Thymus (tissue), 11 donors: Measurements from ENCODE around the gene VPS54. TPM values are rescaled to one million over a fixed set of nuclear protein-coding genes. Genes with fewer than 3 reads are reported as not detected.
A peak's percentile ranks its signal among the peaks of the same experiment; 100 is the strongest.

ENCODE experiments used
- DNase-seq, 9 donors: peaks; one replicate each; pipeline ENCODE4 v3.0.0-alpha.2; 2013; ENCODE audit warnings: low spot score in 9 of 9, low read depth in 6 of 9, missing footprints in 1 of 9
- H3K27ac ChIP-seq, 2 donors: one replicate each; pipeline ENCODE4 v1.5.1; 2013; ENCODE audit warnings: control low read depth in 1 of 2, low read depth in 1 of 2, low read length in 1 of 2, mild to moderate bottlenecking in 1 of 2, moderate library complexity in 1 of 2
- H3K27me3 ChIP-seq, 2 donors: one replicate each; pipeline ENCODE4 v1.5.1; 2013; ENCODE audit warnings: low read length in 1 of 2; ENCODE audit not compliant: control insufficient read depth in 2 of 2, insufficient read depth in 1 of 2
- H3K36me3 ChIP-seq, 2 donors: one replicate each; pipeline ENCODE4 v1.5.1; 2013; ENCODE audit warnings: low read length in 1 of 2, mild to moderate bottlenecking in 1 of 2, moderate library complexity in 1 of 2; ENCODE audit not compliant: control insufficient read depth in 2 of 2, insufficient read depth in 2 of 2
- H3K4me1 ChIP-seq, 2 donors: one replicate each; pipeline ENCODE4 v1.5.1; 2013; ENCODE audit warnings: low read length in 2 of 2; ENCODE audit not compliant: control insufficient read depth in 2 of 2, insufficient read depth in 2 of 2
- H3K4me3 ChIP-seq, 2 donors: one replicate each; pipeline ENCODE4 v1.5.1; 2013; ENCODE audit warnings: low read length in 2 of 2, control low read depth in 1 of 2, mild to moderate bottlenecking in 1 of 2
- H3K9me3 ChIP-seq, 2 donors: one replicate each; pipeline ENCODE4 v1.5.1; 2013; ENCODE audit warnings: low read length in 1 of 2, mild to moderate bottlenecking in 1 of 2; ENCODE audit not compliant: control insufficient read depth in 2 of 2, insufficient read depth in 1 of 2
- WGBS: extraction: QIAGEN DNeasy Blood & Tissue Kit; methylation state at CpG from one replicate; pipeline ENCODE4 v1.1.7; 2013; 5-methylcytosine and 5-hydroxymethylcytosine counted together
- polyA plus RNA-seq: library from polyadenylated mRNA; stranded (reverse); fragments of 200-250 nt; gene quantifications from one replicate; pipeline ENCODE4 v1.2.3, GENCODE V29; 2013
- total RNA-seq: library from RNA; stranded (reverse); fragments of 120-200 nt; gene quantifications from one replicate; pipeline ENCODE4 v1.2.4, GENCODE V29; 2013
- donor health status: healthy.

VPS54 gene
- total and polyA plus RNA-seq, 2 donors, result 21.2 to 24.1 TPM

- 98% methylated on average over 2 of the region's 2 CpGs for WGBS
- Histone ChIP-seq H3K36me3 (no peaks in the 10 kb centered on the region), H3K4me3 (no peak overlapping the region), H3K27ac (no peak overlapping the region), H3K9me3 (no peaks in the 10 kb centered on the region), H3K27me3 (no peaks in the 10 kb centered on the region), H3K4me1 (peaks cover 2 to 6% of the 10 kb centered on the region in 2 donors)
- DNase-seq, result no peak
Measured at GRCh38 chr2:64029116-64029665, 10.0 kb upstream of the VPS54 start.

- H3K4me1 ChIP-seq, result peaks cover 7 to 13% of the 10 kb centered on the region in 2 donors
- no peaks in the 10 kb centered on the region for H3K9me3 ChIP-seq
- H3K4me3 ChIP-seq, result no peak overlapping the region
- H3K27ac ChIP-seq, result no peak overlapping the region
- 10% methylated on average over 3 of the region's 3 CpGs for WGBS
- H3K27me3 ChIP-seq, result no peaks in the 10 kb centered on the region
- H3K36me3 ChIP-seq, result no peaks in the 10 kb centered on the region
- peak in 2 of 9 donors; percentile 32 to 61 for DNase-seq
Measured at GRCh38 chr2:64025741-64026140, 6.5 kb upstream of the VPS54 start.

- Histone ChIP-seq H3K27ac (no peak overlapping the region), H3K9me3 (no peaks in the 10 kb centered on the region), H3K4me1 (peaks cover 11 to 18% of the 10 kb centered on the region in 2 donors), H3K36me3 (no peaks in the 10 kb centered on the region), H3K4me3 (no peak overlapping the region), H3K27me3 (no peaks in the 10 kb centered on the region)
- WGBS, result 98% methylated on average over 3 of the region's 3 CpGs
- DNase-seq, result no peak
Measured at GRCh38 chr2:64024259-64024949, 5.2 kb upstream of the VPS54 start.

GRCh38 chr2:64023485-64024258, 4.4 kb upstream of the VPS54 start:
- Histone ChIP-seq H3K36me3 (no peaks in the 10 kb centered on the region), H3K27me3 (no peaks in the 10 kb centered on the region), H3K27ac (no peak overlapping the region), H3K4me3 (no peak overlapping the region), H3K9me3 (no peaks in the 10 kb centered on the region), H3K4me1 (peaks cover 12 to 19% of the 10 kb centered on the region in 2 donors)
- DNase-seq, result peak in 1 of 9 donors; percentile 38
- 92% methylated on average over 4 of the region's 4 CpGs for WGBS

GRCh38 chr2:64021578-64021977, 2.4 kb upstream of the VPS54 start:
- no peaks in the 10 kb centered on the region for H3K9me3 ChIP-seq
- H3K4me3 ChIP-seq, result no peak overlapping the region
- WGBS, result 46% methylated on average over 2 of the region's 2 CpGs
- peak in 1 of 9 donors; percentile 29 for DNase-seq
- H3K27me3 ChIP-seq, result no peaks in the 10 kb centered on the region
- peaks cover 15 to 16% of the 10 kb centered on the region in 2 donors for H3K4me1 ChIP-seq
- no peaks in the 10 kb centered on the region for H3K36me3 ChIP-seq
- peak overlapping the region in 1 of 2 donors; percentile 32 for H3K27ac ChIP-seq

- Histone ChIP-seq H3K4me3 (peak overlapping the region in 1 of 2 donors; percentile 79), H3K27ac (peak overlapping the region in 1 of 2 donors; percentile 79)
Measured at GRCh38 chr2:64019975-64020528, 824 bp upstream of the VPS54 start.

GRCh38 chr2:64018701-64019082, 536 bp downstream of the VPS54 start:
- DNase-seq, result peak in 3 of 9 donors; percentile 20 to 42 (median 35)

More at GRCh38 chr2:64019975-64020528, 824 bp upstream of the VPS54 start:
- H3K4me1 ChIP-seq, result peaks cover 13% of the 10 kb centered on the region in 2 donors
- no peaks in the 10 kb centered on the region for H3K36me3 ChIP-seq
- H3K27me3 ChIP-seq, result no peaks in the 10 kb centered on the region
- peak in 1 of 9 donors; percentile 49 for DNase-seq
- H3K9me3 ChIP-seq, result no peaks in the 10 kb centered on the region

GRCh38 chr2:64017811-64018700, 1.2 kb downstream of the VPS54 start:
- 30% methylated on average over 22 of the region's 22 CpGs for WGBS
- Histone ChIP-seq H3K9me3 (no peaks in the 10 kb centered on the region), H3K4me1 (peaks cover 7 to 8% of the 10 kb centered on the region in 2 donors)

More at GRCh38 chr2:64018701-64019082, 536 bp downstream of the VPS54 start:
- peak overlapping the region; percentile 79 to 95 for H3K4me3 ChIP-seq
- WGBS, result under 1% methylated on average over 38 of the region's 38 CpGs
- no peaks in the 10 kb centered on the region for H3K27me3 ChIP-seq
- no peaks in the 10 kb centered on the region for H3K36me3 ChIP-seq
- H3K27ac ChIP-seq, result peak overlapping the region; percentile 74 to 93
- peaks cover 9% of the 10 kb centered on the region in 2 donors for H3K4me1 ChIP-seq
- H3K9me3 ChIP-seq, result no peaks in the 10 kb centered on the region

More at GRCh38 chr2:64017811-64018700, 1.2 kb downstream of the VPS54 start:
- Histone ChIP-seq H3K27ac (peak overlapping the region; percentile 74 to 77), H3K27me3 (no peaks in the 10 kb centered on the region), H3K36me3 (no peaks in the 10 kb centered on the region), H3K4me3 (peak overlapping the region; percentile 79 to 95)
- DNase-seq, result peak in 3 of 9 donors; percentile 20 to 54 (median 25)
